Stimulated activated CD4-positive, alpha-beta T cell treated with anti-CD3 and anti-CD28 coated beads, Interleukin-15, amount 100 ng/mL, for 24 hours (primary cell): ENCODE measurements around the gene PTGFRN.
"Not testable (repeated sequence)": the region's sequence is repeated elsewhere in the genome, so short reads cannot be mapped to it uniquely, and the experiment has no call there.

Experiments used
- DNase-seq: peaks from one replicate; pipeline ENCODE4 v3.0.0-alpha.2; 2020

The PTGFRN gene

DNA sequence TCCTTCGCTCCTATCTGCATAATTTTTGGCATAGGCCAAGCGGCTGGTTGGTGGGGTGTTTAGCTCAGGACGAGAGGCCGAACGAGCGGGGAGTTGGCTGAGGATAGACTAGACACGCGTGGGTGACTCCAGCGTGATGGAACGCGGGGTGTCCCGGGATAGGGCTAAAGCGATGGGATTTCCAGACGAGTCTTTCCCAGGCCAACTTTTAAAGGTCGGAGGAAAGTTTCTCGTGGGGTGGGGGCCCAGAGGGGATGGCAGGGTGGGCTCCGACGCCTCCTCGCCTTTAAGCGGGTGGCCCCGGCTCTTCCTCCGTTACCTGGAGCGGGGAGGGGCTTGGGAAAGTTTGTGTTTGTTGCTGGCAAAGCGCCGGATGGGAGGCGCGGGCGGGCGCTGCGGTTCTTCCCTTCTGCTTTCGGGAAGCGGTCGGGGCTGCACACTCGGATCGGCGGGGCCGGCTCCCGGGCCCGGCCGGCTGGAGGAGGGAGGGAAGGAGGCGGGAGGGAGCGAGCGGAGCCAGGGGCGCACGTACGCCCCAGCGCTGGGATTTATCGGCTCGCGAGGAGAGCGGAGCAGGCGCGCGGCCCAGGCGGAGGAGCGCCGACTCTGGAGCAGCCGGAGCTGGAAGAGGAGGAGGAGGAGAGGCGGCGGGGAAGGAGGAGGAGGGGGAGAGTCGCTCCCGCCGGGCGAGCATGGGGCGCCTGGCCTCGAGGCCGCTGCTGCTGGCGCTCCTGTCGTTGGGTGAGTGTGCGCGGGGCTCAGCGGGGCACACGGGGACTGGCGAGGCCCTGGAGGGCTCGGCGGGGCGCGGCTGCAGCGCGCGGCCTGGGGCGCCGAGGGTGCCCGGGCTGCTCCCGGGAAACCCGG is at the start of gene PTGFRN:
TSS of gene PTGFRN (plus strand) at position 405 of the 867 bp plus-strand sequence. CDS start at position 693, 288 bp downstream.
- peak; percentile 51 for DNase-seq

- not testable (repeated sequence) for DNase-seq
Observed at GRCh38 chr1:116860167-116860566, 49.5 kb upstream of the PTGFRN start.

GRCh38 chr1:116861137-116861536 is 48.6 kb upstream of the PTGFRN start:
- DNase-seq = no peak

DNA sequence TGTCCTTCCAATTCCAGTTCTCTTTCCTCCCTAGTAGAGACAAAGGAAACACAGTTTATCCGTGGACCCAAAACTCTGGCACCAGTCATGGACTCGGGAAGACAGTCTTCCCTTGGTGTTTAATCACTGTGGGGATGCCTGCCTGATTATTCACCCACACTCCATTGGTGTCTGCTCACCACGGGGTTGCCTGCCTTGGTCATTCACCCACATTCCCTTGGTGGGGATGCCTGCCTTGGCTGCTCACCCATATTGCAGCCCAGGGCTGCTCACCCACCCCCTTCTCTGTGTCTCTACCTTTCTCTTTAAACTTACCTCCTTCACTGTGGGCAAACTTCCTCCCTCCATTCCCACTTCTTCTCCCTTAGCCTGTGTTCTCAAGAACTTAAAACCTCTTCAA is 46.7 kb upstream of the PTGFRN start:
- DNase-seq = not testable (repeated sequence)

GRCh38 chr1:116866478-116866877 is 43.2 kb upstream of the PTGFRN start:
- not testable (repeated sequence) for DNase-seq

DNA sequence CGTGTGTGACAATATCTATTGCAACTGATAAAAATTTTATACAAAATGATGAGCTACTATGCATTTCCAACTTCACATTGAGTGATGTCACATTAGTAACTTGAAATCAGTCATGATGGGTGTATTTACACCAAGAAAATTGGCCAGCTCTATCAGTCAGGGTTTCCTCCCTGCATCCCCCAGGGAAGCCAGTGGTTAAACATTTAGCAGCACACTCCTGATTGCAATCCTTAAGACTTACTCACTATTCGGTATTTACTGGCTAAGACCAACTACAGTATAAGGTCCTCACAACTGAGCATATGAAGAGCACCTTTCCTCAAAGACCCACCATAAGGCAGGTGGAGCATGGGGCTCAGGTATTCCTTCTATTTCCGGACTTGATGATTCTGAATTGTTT is 41.3 kb upstream of the PTGFRN start:
- no peak for DNase-seq

DNA sequence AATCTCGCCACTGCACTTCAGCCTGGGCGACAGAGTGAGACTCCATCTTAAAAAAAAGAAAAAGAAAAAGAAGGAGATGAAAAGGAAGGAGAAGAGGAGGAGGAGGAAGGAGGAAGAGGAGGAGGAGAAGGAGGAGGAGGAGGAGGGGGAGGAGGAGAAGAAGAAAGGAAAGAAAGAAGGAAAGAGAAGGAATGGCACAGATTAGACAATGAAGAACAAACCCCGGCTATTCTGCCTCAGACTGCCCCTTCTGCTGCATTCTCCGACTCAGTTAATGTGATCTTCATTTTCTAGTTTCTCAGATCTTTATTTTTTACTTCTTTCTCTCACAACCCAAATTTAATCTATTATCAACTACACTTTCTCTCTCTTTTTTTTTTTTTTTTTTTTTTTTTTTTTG is 40.1 kb upstream of the PTGFRN start:
- DNase-seq = no peak

DNA sequence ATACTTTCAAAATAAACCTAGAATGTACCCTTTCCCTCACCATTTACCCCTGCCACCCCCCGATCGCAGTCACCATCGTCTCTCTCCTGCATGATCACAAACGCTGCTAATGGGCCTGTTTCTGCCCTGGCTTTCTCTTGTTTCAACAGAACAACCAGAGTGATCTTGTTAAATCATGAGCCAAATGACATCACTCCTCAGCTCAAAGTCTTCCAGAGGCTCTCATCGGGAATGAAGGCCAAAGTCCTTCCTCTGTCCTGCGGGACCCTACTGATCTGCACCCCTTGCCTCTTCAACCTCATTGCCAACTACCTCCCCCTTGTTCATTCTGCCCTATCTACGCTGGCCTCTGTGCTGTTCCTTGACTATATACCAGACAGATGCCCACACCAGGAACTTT is 39.4 kb upstream of the PTGFRN start:
- DNase-seq = no peak

DNA sequence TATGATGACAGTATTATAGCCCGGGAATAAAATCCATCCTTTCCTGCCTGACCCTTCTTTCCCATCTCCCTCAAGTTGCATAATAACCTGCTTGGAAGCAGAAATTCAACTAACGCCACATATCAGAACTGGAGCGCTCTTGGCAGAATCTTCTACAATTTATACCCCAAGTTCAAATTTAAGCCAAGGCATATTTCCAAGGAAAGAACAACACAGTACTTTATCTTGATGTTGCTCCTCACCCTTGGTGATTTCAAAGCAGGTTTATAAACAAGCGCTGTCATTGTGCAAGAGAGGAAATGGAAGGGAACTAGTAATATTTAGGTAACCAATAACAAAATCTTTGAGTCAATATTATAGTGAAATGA is 38.0 kb upstream of the PTGFRN start:
- DNase-seq = no peak

- peak; percentile 44 for DNase-seq
Observed at GRCh38 chr1:116873680-116874271, 35.9 kb upstream of the PTGFRN start.

DNA sequence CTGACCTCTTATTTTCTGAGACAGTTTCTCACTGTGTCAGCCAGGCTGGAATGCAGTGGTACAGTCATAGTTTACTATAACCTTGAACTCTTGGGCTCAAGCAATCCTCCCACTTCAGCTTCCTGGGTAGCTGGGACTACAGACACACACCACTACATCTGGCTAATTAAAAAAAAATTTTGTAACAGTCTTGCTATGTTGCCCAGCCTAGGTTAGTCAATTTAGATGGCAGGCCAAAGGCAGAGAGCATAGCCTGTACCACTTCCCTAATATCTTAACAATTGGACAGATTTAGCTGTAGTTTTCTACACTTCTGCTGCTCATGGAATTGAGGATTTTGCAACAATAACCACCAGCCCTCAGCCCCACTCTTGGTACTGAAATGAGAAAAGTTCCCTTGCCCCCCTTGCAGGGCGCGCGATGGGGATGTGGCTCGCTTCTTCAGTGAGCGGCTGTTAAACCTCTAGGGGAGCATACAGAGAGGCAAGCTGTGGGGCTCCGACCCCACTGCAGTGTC is 34.9 kb upstream of the PTGFRN start:
- no peak for DNase-seq

GRCh38 chr1:116875391-116875790 is 34.3 kb upstream of the PTGFRN start:
- DNase-seq = no peak

- DNase-seq = not testable (repeated sequence)
Observed at GRCh38 chr1:116875946-116876345, 33.8 kb upstream of the PTGFRN start.

DNA sequence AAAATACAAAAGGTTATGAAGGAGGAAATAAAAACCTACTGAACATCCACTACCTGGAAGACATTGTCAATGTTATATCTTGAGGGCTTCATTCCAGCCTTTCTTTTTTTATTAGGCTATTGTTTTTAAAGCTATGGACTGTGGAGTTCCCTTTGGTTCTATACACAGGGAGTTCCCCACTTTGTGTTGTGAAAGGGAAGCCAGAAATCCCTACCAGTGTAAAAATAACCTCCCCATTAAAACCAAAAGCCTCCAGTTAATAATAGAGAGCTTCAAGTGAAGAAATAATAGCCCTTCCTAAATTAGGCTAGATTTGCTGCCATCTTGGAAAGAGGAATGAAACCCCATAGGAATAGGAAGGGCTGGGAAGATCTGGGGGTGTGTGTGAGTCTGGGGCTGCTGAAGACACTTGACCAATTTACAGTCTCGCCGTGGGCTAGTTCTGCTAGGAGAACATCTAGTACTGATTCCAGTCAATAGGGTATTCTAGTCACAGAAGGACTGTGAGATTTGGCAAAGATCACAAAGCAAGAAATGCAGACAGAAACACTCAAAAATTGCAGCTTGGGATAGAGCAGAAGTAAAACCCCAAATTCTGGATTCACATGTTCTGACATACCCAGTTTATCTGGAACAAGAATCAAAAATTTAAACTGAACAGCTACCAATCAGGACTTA is 32.4 kb upstream of the PTGFRN start:
- DNase-seq = no peak

DNA sequence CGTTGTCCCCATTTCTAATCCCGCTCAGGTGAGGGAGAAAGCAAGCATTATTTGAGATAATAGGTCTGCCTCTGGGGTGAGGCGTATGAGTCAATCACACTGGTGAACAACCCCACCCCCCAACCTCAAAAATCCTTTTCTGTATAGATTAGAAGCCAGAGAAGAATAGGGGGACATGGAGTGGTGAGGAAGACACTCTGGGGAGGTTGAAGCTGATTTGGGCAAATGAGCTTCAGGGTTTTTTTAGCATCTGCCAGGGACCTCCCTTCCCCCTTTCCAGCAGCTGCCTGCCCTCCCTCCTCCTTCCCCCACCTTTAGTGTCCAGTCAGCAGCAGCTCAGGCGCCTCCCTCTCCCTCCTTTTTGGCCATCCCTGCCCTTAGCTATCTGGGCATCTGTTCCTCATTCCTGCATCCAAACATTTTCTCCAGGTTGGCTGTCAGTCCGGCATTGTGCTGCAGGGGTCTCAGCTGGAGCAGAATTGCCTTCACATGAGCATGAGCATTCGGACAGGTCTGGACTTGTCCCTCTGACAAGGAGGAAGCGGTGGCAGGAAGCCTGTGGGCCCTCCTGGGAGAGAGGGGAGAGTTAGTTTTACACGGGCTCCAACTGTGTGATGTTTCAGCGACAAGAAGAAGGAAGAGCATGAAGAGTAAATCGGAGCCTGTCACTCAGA is 30.8 kb upstream of the PTGFRN start:
- no peak for DNase-seq

GRCh38 chr1:116879478-116880133 is 30.1 kb upstream of the PTGFRN start:
- DNase-seq = no peak

DNA sequence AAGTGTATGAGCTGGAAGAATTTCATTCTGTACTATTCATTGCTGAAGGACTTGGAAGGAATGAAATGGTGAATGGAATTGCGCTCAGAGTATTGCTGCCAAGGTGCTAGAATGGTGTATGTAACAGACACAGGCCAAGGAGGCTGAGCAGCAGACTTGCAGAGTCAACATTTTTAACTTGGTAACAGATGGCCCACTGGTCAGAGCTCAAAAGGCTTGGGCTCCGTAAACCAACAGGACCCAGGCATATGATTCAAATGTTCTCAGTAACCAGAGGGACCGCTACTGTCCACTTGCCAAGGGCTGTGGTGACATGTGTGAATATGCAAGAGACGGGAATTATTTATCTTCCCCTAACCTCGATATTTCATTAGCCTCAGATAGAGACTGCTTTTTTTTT is 28.8 kb upstream of the PTGFRN start:
- DNase-seq = no peak

DNA sequence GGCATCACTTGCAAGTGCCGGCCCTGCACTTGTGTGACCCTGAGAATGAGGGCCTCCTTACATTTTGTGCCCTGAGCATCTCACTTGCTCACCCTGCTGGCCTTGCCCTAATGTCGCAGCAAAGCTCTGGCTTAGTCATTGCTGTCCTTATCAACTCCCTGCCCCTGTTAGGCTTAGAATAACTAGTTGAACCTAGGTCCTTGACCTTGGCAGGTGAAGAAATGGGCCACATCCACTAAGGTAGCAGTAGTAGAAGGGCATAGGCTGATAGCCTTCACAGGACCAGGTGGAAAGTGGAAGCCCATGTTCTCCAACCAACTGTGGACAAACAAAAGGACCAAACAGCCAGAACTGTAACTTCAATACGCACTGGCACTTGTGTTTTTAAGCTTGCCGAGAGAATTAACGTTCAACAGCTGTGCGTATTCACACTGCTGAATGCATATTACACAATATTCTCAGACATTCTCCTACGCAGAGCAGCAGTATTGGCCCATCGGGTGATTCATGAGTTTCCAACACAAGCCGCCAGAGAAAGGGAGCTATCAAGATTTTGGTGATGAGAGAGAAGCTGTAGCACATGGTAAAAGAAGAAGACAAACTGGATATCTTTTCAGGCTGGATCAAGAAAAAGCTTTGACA is 27.7 kb upstream of the PTGFRN start:
- DNase-seq = peak; percentile 47

DNA sequence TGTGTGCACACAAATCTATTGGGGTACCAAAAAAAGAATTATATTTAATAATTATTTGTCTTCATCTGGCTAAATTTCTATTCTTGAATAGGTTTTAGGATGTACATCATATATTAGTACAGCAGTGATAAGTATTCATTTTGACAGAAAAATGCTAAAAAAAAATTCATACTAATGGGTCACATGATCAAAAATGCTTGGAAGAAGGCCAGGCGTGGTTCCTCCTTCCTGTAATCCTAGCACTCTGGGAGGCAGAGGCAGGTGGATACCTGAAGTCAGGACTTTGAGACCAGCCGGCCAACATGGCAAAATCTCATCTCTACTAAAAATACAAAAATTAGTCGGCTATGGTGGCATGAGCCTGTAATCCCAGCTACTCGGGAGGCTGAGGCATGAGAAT is 26.9 kb upstream of the PTGFRN start:
- no peak for DNase-seq

- no peak for DNase-seq
Observed at GRCh38 chr1:116886291-116886878, 23.3 kb upstream of the PTGFRN start.

DNA sequence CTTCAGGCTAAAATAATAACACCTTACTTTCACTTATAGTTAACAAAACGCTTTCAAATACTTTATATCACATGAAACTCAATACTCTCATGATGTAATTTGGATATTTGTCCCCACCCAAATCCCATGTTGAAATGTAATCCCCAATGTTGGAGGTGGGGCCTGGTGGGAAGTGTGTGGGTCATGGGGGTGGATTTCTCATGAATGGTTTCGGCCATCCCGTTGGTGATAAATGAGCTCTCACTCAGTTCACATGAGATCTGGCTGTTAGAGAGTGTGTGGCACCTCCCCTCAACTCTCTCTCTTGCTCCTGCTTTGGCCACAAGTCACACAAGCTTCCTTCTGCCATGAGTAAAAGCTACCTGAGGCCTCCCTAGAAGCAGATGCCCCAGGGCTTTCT is 22.5 kb upstream of the PTGFRN start:
- no peak for DNase-seq

- DNase-seq = no peak
Observed at GRCh38 chr1:116889380-116889779, 20.3 kb upstream of the PTGFRN start.
